Measurements from ENCODE around the gene ACSM6.

The ACSM6 gene

GRCh38 chr10:95247881-95248583 lies 54.0 kb downstream of the ACSM6 start:
- H3K9me3 Mint-ChIP-seq = no peaks in the 10 kb centered on the region
- ATAC-seq = no peak
- H3K4me1 Mint-ChIP-seq = peaks cover 56% of the 10 kb centered on the region

GRCh38 chr10:95248989-95249388 lies 55.0 kb downstream of the ACSM6 start:
- ATAC-seq = no peak
- H3K9me3 Mint-ChIP-seq = no peaks in the 10 kb centered on the region
- H3K27me3 Mint-ChIP-seq = no peaks in the 10 kb centered on the region
- H3K36me3 Mint-ChIP-seq = peaks cover 51% of the 10 kb centered on the region
- H3K4me1 Mint-ChIP-seq = peaks cover 54% of the 10 kb centered on the region
- H3K27ac Mint-ChIP-seq = peak overlapping the region; percentile 31
- no peak overlapping the region for H3K4me3 Mint-ChIP-seq

More at GRCh38 chr10:95247881-95248583, 54.0 kb downstream of the ACSM6 start:
- peak overlapping the region; percentile 31 for H3K27ac Mint-ChIP-seq
- no peaks in the 10 kb centered on the region for H3K27me3 Mint-ChIP-seq
- H3K36me3 Mint-ChIP-seq = peaks cover 56% of the 10 kb centered on the region
- no peak overlapping the region for H3K4me3 Mint-ChIP-seq

GRCh38 chr10:95249467-95249866 lies 55.4 kb downstream of the ACSM6 start:
- no peak overlapping the region for H3K4me3 Mint-ChIP-seq
- peak overlapping the region; percentile 31 for H3K27ac Mint-ChIP-seq
- H3K4me1 Mint-ChIP-seq = peaks cover 57% of the 10 kb centered on the region
- H3K36me3 Mint-ChIP-seq = peaks cover 53% of the 10 kb centered on the region
- no peak for ATAC-seq
- no peaks in the 10 kb centered on the region for H3K27me3 Mint-ChIP-seq
- H3K9me3 Mint-ChIP-seq = no peaks in the 10 kb centered on the region

GRCh38 chr10:95250856-95251255 lies 56.8 kb downstream of the ACSM6 start:
- ATAC-seq = no peak
- Mint-ChIP-seq H3K27me3 (no peaks in the 10 kb centered on the region), H3K27ac (no peak overlapping the region), H3K36me3 (peaks cover 52% of the 10 kb centered on the region), H3K9me3 (no peaks in the 10 kb centered on the region), H3K4me1 (peaks cover 60% of the 10 kb centered on the region), H3K4me3 (no peak overlapping the region)

GRCh38 chr10:95253007-95253406 lies 59.0 kb downstream of the ACSM6 start:
- Mint-ChIP-seq H3K27ac (peak overlapping the region; percentile 68), H3K4me3 (no peak overlapping the region)

GRCh38 chr10:95253686-95254085 lies 59.6 kb downstream of the ACSM6 start:
- Mint-ChIP-seq H3K4me3 (no peak overlapping the region), H3K4me1 (peaks cover 47% of the 10 kb centered on the region), H3K27ac (no peak overlapping the region), H3K9me3 (peaks cover 2% of the 10 kb centered on the region), H3K27me3 (no peaks in the 10 kb centered on the region), H3K36me3 (peaks cover 69% of the 10 kb centered on the region)
- no peak for ATAC-seq

More at GRCh38 chr10:95253007-95253406, 59.0 kb downstream of the ACSM6 start:
- Mint-ChIP-seq H3K4me1 (peaks cover 48% of the 10 kb centered on the region), H3K36me3 (peaks cover 65% of the 10 kb centered on the region), H3K27me3 (no peaks in the 10 kb centered on the region), H3K9me3 (peaks cover 2% of the 10 kb centered on the region)
- ATAC-seq = no peak

- H3K9me3 Mint-ChIP-seq = peaks cover 2% of the 10 kb centered on the region
- H3K27me3 Mint-ChIP-seq = no peaks in the 10 kb centered on the region
- peaks cover 71% of the 10 kb centered on the region for H3K36me3 Mint-ChIP-seq
- peaks cover 39% of the 10 kb centered on the region for H3K4me1 Mint-ChIP-seq
- H3K4me3 Mint-ChIP-seq = no peak overlapping the region
- H3K27ac Mint-ChIP-seq = peak overlapping the region; percentile 19
- ATAC-seq = no peak
Observed at GRCh38 chr10:95254629-95255028, 60.6 kb downstream of the ACSM6 start.

GRCh38 chr10:95256268-95256667 lies 62.2 kb downstream of the ACSM6 start:
- Mint-ChIP-seq H3K4me3 (no peak overlapping the region), H3K4me1 (peaks cover 37% of the 10 kb centered on the region), H3K9me3 (peaks cover 2% of the 10 kb centered on the region), H3K27ac (no peak overlapping the region), H3K36me3 (peaks cover 63% of the 10 kb centered on the region), H3K27me3 (no peaks in the 10 kb centered on the region)
- ATAC-seq = no peak

GRCh38 chr10:95257849-95258248 lies 63.8 kb downstream of the ACSM6 start:
- Mint-ChIP-seq H3K36me3 (peaks cover 67% of the 10 kb centered on the region), H3K9me3 (peaks cover 2% of the 10 kb centered on the region), H3K27me3 (no peaks in the 10 kb centered on the region), H3K4me3 (no peak overlapping the region), H3K4me1 (peaks cover 26% of the 10 kb centered on the region), H3K27ac (no peak overlapping the region)
- no peak for ATAC-seq

GRCh38 chr10:95260397-95260881 lies 66.4 kb downstream of the ACSM6 start:
- H3K36me3 Mint-ChIP-seq = peaks cover 71% of the 10 kb centered on the region
- H3K4me3 Mint-ChIP-seq = no peak overlapping the region
- H3K27ac Mint-ChIP-seq = peak overlapping the region; percentile 11
- H3K9me3 Mint-ChIP-seq = peaks cover 2% of the 10 kb centered on the region
- H3K4me1 Mint-ChIP-seq = peaks cover 29% of the 10 kb centered on the region
- peak; percentile 24 for ATAC-seq
- H3K27me3 Mint-ChIP-seq = no peaks in the 10 kb centered on the region

- Mint-ChIP-seq H3K4me3 (no peak overlapping the region), H3K27ac (peak overlapping the region; percentile 11), H3K4me1 (peaks cover 24% of the 10 kb centered on the region), H3K9me3 (peaks cover 2% of the 10 kb centered on the region), H3K36me3 (peaks cover 65% of the 10 kb centered on the region), H3K27me3 (no peaks in the 10 kb centered on the region)
- no peak for ATAC-seq
Observed at GRCh38 chr10:95260909-95261552, 67.0 kb downstream of the ACSM6 start.

- H3K27ac Mint-ChIP-seq = no peak overlapping the region
- peaks cover 62% of the 10 kb centered on the region for H3K36me3 Mint-ChIP-seq
- ATAC-seq = no peak
- peaks cover 2% of the 10 kb centered on the region for H3K9me3 Mint-ChIP-seq
- no peaks in the 10 kb centered on the region for H3K27me3 Mint-ChIP-seq
- H3K4me3 Mint-ChIP-seq = no peak overlapping the region
- peaks cover 30% of the 10 kb centered on the region for H3K4me1 Mint-ChIP-seq
Observed at GRCh38 chr10:95261926-95262325, 67.9 kb downstream of the ACSM6 start.

GRCh38 chr10:95262763-95263518 lies 68.9 kb downstream of the ACSM6 start:
- H3K27me3 Mint-ChIP-seq = no peaks in the 10 kb centered on the region
- peak overlapping the region; percentile 80 for H3K27ac Mint-ChIP-seq
- H3K4me1 Mint-ChIP-seq = peaks cover 32% of the 10 kb centered on the region
- peaks cover 52% of the 10 kb centered on the region for H3K36me3 Mint-ChIP-seq
- H3K9me3 Mint-ChIP-seq = no peaks in the 10 kb centered on the region
- no peak for ATAC-seq
- no peak overlapping the region for H3K4me3 Mint-ChIP-seq

GRCh38 chr10:95263864-95264226 lies 69.8 kb downstream of the ACSM6 start:
- Mint-ChIP-seq H3K27me3 (no peaks in the 10 kb centered on the region), H3K4me3 (no peak overlapping the region), H3K9me3 (no peaks in the 10 kb centered on the region), H3K27ac (peak overlapping the region; percentile 80), H3K4me1 (peaks cover 39% of the 10 kb centered on the region), H3K36me3 (peaks cover 50% of the 10 kb centered on the region)
- no peak for ATAC-seq

GRCh38 chr10:95264227-95265051 lies 70.4 kb downstream of the ACSM6 start:
- no peaks in the 10 kb centered on the region for H3K9me3 Mint-ChIP-seq
- H3K4me3 Mint-ChIP-seq = no peak overlapping the region
- no peaks in the 10 kb centered on the region for H3K27me3 Mint-ChIP-seq
- peaks cover 49% of the 10 kb centered on the region for H3K36me3 Mint-ChIP-seq
- no peak for ATAC-seq
- H3K27ac Mint-ChIP-seq = peak overlapping the region; percentile 80
- peaks cover 44% of the 10 kb centered on the region for H3K4me1 Mint-ChIP-seq
